MM.1S (cell line): ENCODE measurements around the gene DPYSL5.

Source experiments
- DNase-seq: peaks from one replicate; pipeline ENCODE4 v3.0.0-alpha.2; 2015
- H2AFZ ChIP-seq: fragments of 300-600 bp; sonication (generic); 2 replicates; pipeline ENCODE4 v1.6.0; 2016; ENCODE audit warnings: antibody characterized with exemption, low read length
- H3F3A ChIP-seq: fragments of 300-600 bp; sonication (generic); 2 replicates; pipeline ENCODE4 v1.6.1; 2016; ENCODE audit warnings: mild to moderate bottlenecking, antibody characterized with exemption, low read length, moderate library complexity, mixed read lengths; ENCODE audit not compliant: insufficient read depth
- H3K27ac ChIP-seq: fragments of 300-600 bp; sonication (generic); 2 replicates; pipeline ENCODE4 v1.5.1; 2016; ENCODE audit warnings: mild to moderate bottlenecking, low read length
- H3K27me3 ChIP-seq: fragments of 300-600 bp; sonication (generic); replicated peaks from 2 replicates; pipeline ENCODE4 v1.6.0; 2016; ENCODE audit warnings: low read length; ENCODE audit not compliant: insufficient read depth
- H3K36me3 ChIP-seq: fragments of 300-600 bp; sonication (generic); replicated peaks from 2 replicates; pipeline ENCODE4 v1.6.1; 2016; ENCODE audit warnings: mild to moderate bottlenecking, low read length, mixed read lengths; ENCODE audit not compliant: insufficient read depth
- H3K4me1 ChIP-seq: fragments of 300-600 bp; sonication (generic); 2 replicates; pipeline ENCODE4 v1.6.1; 2016; ENCODE audit warnings: low read length, mixed read lengths
- H3K4me2 ChIP-seq: fragments of 300-600 bp; sonication (generic); 2 replicates; pipeline ENCODE4 v1.6.0; 2016; ENCODE audit warnings: low read depth, low read length
- H3K4me3 ChIP-seq: fragments of 300-600 bp; sonication (generic); 2 replicates; pipeline ENCODE4 v1.5.1; 2016; ENCODE audit warnings: low read length, mixed read lengths
- H3K79me2 ChIP-seq: fragments of 300-600 bp; sonication (generic); 2 replicates; pipeline ENCODE4 v1.6.1; 2016; ENCODE audit warnings: mixed run types, low read length, mixed read lengths
- H3K9ac ChIP-seq: fragments of 300-600 bp; sonication (generic); 2 replicates; pipeline ENCODE4 v1.6.1; 2016; ENCODE audit warnings: low read length, mixed read lengths
- H3K9me2 ChIP-seq: fragments of 300-600 bp; sonication (generic); replicated peaks from 2 replicates; pipeline ENCODE4 v1.6.1; 2016; ENCODE audit warnings: mild to moderate bottlenecking, low read length, mixed read lengths; ENCODE audit not compliant: insufficient read depth
- H3K9me3 ChIP-seq: fragments of 300-600 bp; sonication (generic); replicated peaks from 2 replicates; pipeline ENCODE4 v1.6.1; 2016; ENCODE audit warnings: mild to moderate bottlenecking, low read length, mixed read lengths; ENCODE audit not compliant: insufficient read depth
- H4K20me1 ChIP-seq: fragments of 300-600 bp; sonication (generic); 2 replicates; pipeline ENCODE4 v1.6.1; 2016; ENCODE audit warnings: mild to moderate bottlenecking, low read length, moderate library complexity, mixed read lengths; ENCODE audit not compliant: insufficient read depth
- CTCF ChIP-seq: fragments of 300-600 bp; sonication (generic); IDR thresholded peaks from 2 replicates; pipeline ENCODE4 v1.5.1; 2016; ENCODE audit warnings: antibody characterized with exemption, low read length, mixed read lengths
- EZH2 ChIP-seq: fragments of 300-600 bp; sonication (generic); optimal IDR thresholded peaks from 2 replicates; pipeline ENCODE3; 2017; ENCODE audit warnings: low read depth, mild to moderate bottlenecking, antibody characterized with exemption, low read length, mixed read lengths
- EZH2phosphoT487 ChIP-seq: fragments of 300-600 bp; sonication (generic); IDR thresholded peaks from 2 replicates; pipeline ENCODE4 v1.6.1; 2018; ENCODE audit warnings: antibody characterized with exemption, low read length

Gene DPYSL5

GRCh38 chr2:26883956-26884355, 36.0 kb downstream of the DPYSL5 start:
- Histone ChIP-seq H2AFZ (no peak overlapping the region), H3K27ac (no peak overlapping the region), H3K79me2 (no peaks in the 10 kb centered on the region), H3K4me3 (no peak overlapping the region), H3K9me2 (no peaks in the 10 kb centered on the region), H3K27me3 (no peaks in the 10 kb centered on the region), H3K36me3 (no peaks in the 10 kb centered on the region), H3K9ac (no peak overlapping the region), H3K4me2 (no peak overlapping the region), H3K4me1 (peaks cover 16% of the 10 kb centered on the region), H3F3A (no peaks in the 10 kb centered on the region), H3K9me3 (no peaks in the 10 kb centered on the region), H4K20me1 (no peaks in the 10 kb centered on the region)
- no peak for TF ChIP-seq EZH2
- no peak for TF ChIP-seq EZH2phosphoT487
- TF ChIP-seq CTCF = no peak
- DNase-seq = no peak

GRCh38 chr2:26884486-26884885, 36.6 kb downstream of the DPYSL5 start:
- H3K9me3 ChIP-seq = no peaks in the 10 kb centered on the region
- H2AFZ ChIP-seq = no peak overlapping the region
- H4K20me1 ChIP-seq = no peaks in the 10 kb centered on the region
- no peak overlapping the region for H3K9ac ChIP-seq
- no peak overlapping the region for H3K27ac ChIP-seq
- H3F3A ChIP-seq = no peaks in the 10 kb centered on the region
- no peak overlapping the region for H3K4me2 ChIP-seq
- no peak for DNase-seq
- TF ChIP-seq CTCF = no peak
- TF ChIP-seq EZH2phosphoT487 = no peak
- TF ChIP-seq EZH2 = no peak
- peaks cover 16% of the 10 kb centered on the region for H3K4me1 ChIP-seq
- H3K79me2 ChIP-seq = no peaks in the 10 kb centered on the region
- H3K27me3 ChIP-seq = no peaks in the 10 kb centered on the region
- H3K9me2 ChIP-seq = no peaks in the 10 kb centered on the region
- no peak overlapping the region for H3K4me3 ChIP-seq
- H3K36me3 ChIP-seq = no peaks in the 10 kb centered on the region

- TF ChIP-seq EZH2 (no peak), CTCF (no peak), EZH2phosphoT487 (no peak)
- peak; percentile 27 for DNase-seq
- no peaks in the 10 kb centered on the region for H3K9me3 ChIP-seq
- H3K4me2 ChIP-seq = peak overlapping the region; percentile 37
- H2AFZ ChIP-seq = peak overlapping the region; percentile 40
- H4K20me1 ChIP-seq = no peaks in the 10 kb centered on the region
- H3K36me3 ChIP-seq = no peaks in the 10 kb centered on the region
- H3K79me2 ChIP-seq = no peaks in the 10 kb centered on the region
- no peaks in the 10 kb centered on the region for H3K27me3 ChIP-seq
- H3K27ac ChIP-seq = no peak overlapping the region
- H3K4me3 ChIP-seq = no peak overlapping the region
- H3K9ac ChIP-seq = no peak overlapping the region
- H3K4me1 ChIP-seq = peaks cover 16% of the 10 kb centered on the region
- no peaks in the 10 kb centered on the region for H3K9me2 ChIP-seq
- no peaks in the 10 kb centered on the region for H3F3A ChIP-seq
Observed at GRCh38 chr2:26885651-26886329, 37.9 kb downstream of the DPYSL5 start.
